Esophagus (tissue), 2 donors: ENCODE results near the gene IQCE. TPM values are rescaled to one million over a fixed set of nuclear protein-coding genes. Genes with fewer than 3 reads are reported as not detected.
A peak's percentile ranks its signal among the peaks of the same experiment; 100 is the strongest.

ENCODE experiments used
- H3K27ac ChIP-seq, 2 donors: one replicate each; pipeline ENCODE4 v1.5.1; 2013; ENCODE audit warnings: low read depth in 2 of 2, mild to moderate bottlenecking in 2 of 2, inconsistent platforms in 1 of 2, low read length in 1 of 2, moderate library complexity in 1 of 2
- H3K27me3 ChIP-seq, 2 donors: one replicate each; pipeline ENCODE4 v1.6.1; 2013; ENCODE audit warnings: low read length in 2 of 2, control low read depth in 1 of 2, mild to moderate bottlenecking in 1 of 2; ENCODE audit not compliant: insufficient read depth in 2 of 2, control insufficient read depth in 1 of 2
- H3K36me3 ChIP-seq, 2 donors: one replicate each; pipeline ENCODE4 v1.6.1; 2013; ENCODE audit warnings: low read length in 1 of 2; ENCODE audit not compliant: control insufficient read depth in 2 of 2, insufficient read depth in 2 of 2
- H3K4me1 ChIP-seq, 2 donors: one replicate each; pipeline ENCODE4 v1.6.1; 2013; ENCODE audit warnings: low read length in 1 of 2; ENCODE audit not compliant: control insufficient read depth in 2 of 2, insufficient read depth in 2 of 2
- H3K4me3 ChIP-seq, 2 donors: one replicate each; pipeline ENCODE4 v1.5.1; 2013; ENCODE audit warnings: low read length in 2 of 2, mild to moderate bottlenecking in 2 of 2, low read depth in 1 of 2, moderate library complexity in 1 of 2
- H3K9me3 ChIP-seq, 2 donors: one replicate each; pipeline ENCODE4 v1.6.1; 2013; ENCODE audit warnings: mild to moderate bottlenecking in 2 of 2, low read depth in 1 of 2, low read length in 1 of 2, moderate library complexity in 1 of 2; ENCODE audit not compliant: control insufficient read depth in 2 of 2, insufficient read depth in 1 of 2
- WGBS, 2 donors: extraction: QIAGEN DNeasy Blood & Tissue Kit; methylation state at CpG; one replicate each; pipeline ENCODE4 v1.1.7; 2013; 5-methylcytosine and 5-hydroxymethylcytosine counted together
- polyA plus RNA-seq, 2 donors: library from polyadenylated mRNA; stranded (reverse); fragments of 200-250 nt; gene quantifications; one replicate each; pipeline ENCODE4 v1.2.3, GENCODE V29; 2013
- donor health status: healthy with polysubstance abuse.
- donor health status: Bipolar disorder and iron deficiency.

Gene IQCE
- polyA plus RNA-seq, 2 donors = 2.4 to 3.4 TPM

- peaks cover 3 to 13% of the 10 kb centered on the region in 2 donors for H3K4me1 ChIP-seq
- H3K9me3 ChIP-seq = no peaks in the 10 kb centered on the region
- no peak overlapping the region for H3K27ac ChIP-seq
- no peaks in the 10 kb centered on the region for H3K27me3 ChIP-seq
- no peaks in the 10 kb centered on the region for H3K36me3 ChIP-seq
- no peak overlapping the region for H3K4me3 ChIP-seq
- 82 to 84% methylated on average over 9 of the region's 9 CpGs for WGBS, 2 donors
Observed at GRCh38 chr7:2514473-2515423, 44.0 kb upstream of the IQCE start.

- 89 to 91% methylated on average over 15 of the region's 15 CpGs for WGBS, 2 donors
- H3K4me3 ChIP-seq = no peak overlapping the region
- H3K27me3 ChIP-seq = no peaks in the 10 kb centered on the region
- peaks cover 2 to 15% of the 10 kb centered on the region in 2 donors for H3K4me1 ChIP-seq
- no peaks in the 10 kb centered on the region for H3K9me3 ChIP-seq
- H3K36me3 ChIP-seq = no peaks in the 10 kb centered on the region
- no peak overlapping the region for H3K27ac ChIP-seq
Observed at GRCh38 chr7:2515424-2516193, 43.2 kb upstream of the IQCE start.

GRCh38 chr7:2516194-2516555 lies 42.6 kb upstream of the IQCE start:
- Histone ChIP-seq H3K27me3 (no peaks in the 10 kb centered on the region), H3K27ac (no peak overlapping the region), H3K4me1 (peaks cover 2 to 12% of the 10 kb centered on the region in 2 donors), H3K4me3 (no peak overlapping the region), H3K9me3 (no peaks in the 10 kb centered on the region), H3K36me3 (no peaks in the 10 kb centered on the region)
- WGBS, 2 donors = 84 to 86% methylated on average over 8 of the region's 8 CpGs

GRCh38 chr7:2517026-2517425 lies 41.8 kb upstream of the IQCE start:
- H3K27ac ChIP-seq = no peak overlapping the region

GRCh38 chr7:2517678-2518507 lies 40.9 kb upstream of the IQCE start:
- no peaks in the 10 kb centered on the region for H3K36me3 ChIP-seq
- H3K4me3 ChIP-seq = no peak overlapping the region
- H3K27ac ChIP-seq = no peak overlapping the region
- 64 to 79% methylated on average over 18 of the region's 18 CpGs for WGBS, 2 donors
- no peaks in the 10 kb centered on the region for H3K27me3 ChIP-seq
- H3K4me1 ChIP-seq = peaks cover 2 to 8% of the 10 kb centered on the region in 2 donors
- H3K9me3 ChIP-seq = no peaks in the 10 kb centered on the region

More at GRCh38 chr7:2517026-2517425, 41.8 kb upstream of the IQCE start:
- peaks cover 2 to 12% of the 10 kb centered on the region in 2 donors for H3K4me1 ChIP-seq
- H3K9me3 ChIP-seq = no peaks in the 10 kb centered on the region
- WGBS, 2 donors = 66 to 70% methylated on average over 8 of the region's 8 CpGs
- no peak overlapping the region for H3K4me3 ChIP-seq
- no peaks in the 10 kb centered on the region for H3K36me3 ChIP-seq
- H3K27me3 ChIP-seq = no peaks in the 10 kb centered on the region

- peaks cover 2 to 16% of the 10 kb centered on the region in 2 donors for H3K4me1 ChIP-seq
- no peaks in the 10 kb centered on the region for H3K27me3 ChIP-seq
- H3K27ac ChIP-seq = peak overlapping the region in 1 of 2 donors; percentile 30
- H3K9me3 ChIP-seq = no peaks in the 10 kb centered on the region
- 8 to 11% methylated on average over 41 of the region's 41 CpGs for WGBS, 2 donors
- H3K36me3 ChIP-seq = no peaks in the 10 kb centered on the region
- peak overlapping the region; percentile 35 to 53 for H3K4me3 ChIP-seq
Observed at GRCh38 chr7:2518737-2519118, 40.1 kb upstream of the IQCE start.

GRCh38 chr7:2519119-2519930 lies 39.5 kb upstream of the IQCE start, which contains the start of gene LFNG:
Gene LFNG (plus strand): TSS chr7:2519774. CDS start chr7:2519862, 88 bp downstream.
- Histone ChIP-seq H3K27ac (peak within 1 kb of the TSS; percentile 30 to 41), H3K4me3 (peak within 1 kb of the TSS; percentile 53 to 69), H3K4me1 (peaks cover 2 to 21% of the 10 kb centered on the region in 2 donors), H3K27me3 (no peaks in the 10 kb centered on the region), H3K9me3 (no peaks in the 10 kb centered on the region), H3K36me3 (no peaks in the 10 kb centered on the region)
- 1% methylated on average over 53 to 95 of the region's 95 CpGs for WGBS, 2 donors

- H3K9me3 ChIP-seq = no peaks in the 10 kb centered on the region
- no peaks in the 10 kb centered on the region for H3K27me3 ChIP-seq
- peak overlapping the region; percentile 53 to 69 for H3K4me3 ChIP-seq
- WGBS, 2 donors = 2% methylated on average over 24 to 37 of the region's 37 CpGs
- peaks cover 4 to 27% of the 10 kb centered on the region in 2 donors for H3K4me1 ChIP-seq
- peak overlapping the region; percentile 3 to 41 for H3K27ac ChIP-seq
- H3K36me3 ChIP-seq = peaks cover 0 to 2% of the 10 kb centered on the region in 2 donors
Observed at GRCh38 chr7:2520131-2520760, 38.5 kb upstream of the IQCE start.
